Breast epithelium (tissue), 3 donors: ENCODE measurements around the gene PDLIM1.

Experiments
- CTCF ChIP-seq, 3 donors: fragments of 450-650 bp; IDR thresholded peaks; one replicate each; pipeline ENCODE4 v1.5.1; 2016 to 2017; ENCODE audit warnings: antibody characterized with exemption in 3 of 3, mild to moderate bottlenecking in 3 of 3, moderate library complexity in 3 of 3
- POLR2A ChIP-seq: fragments of 450-650 bp; IDR thresholded peaks from one replicate; pipeline ENCODE4 v1.6.1; 2016; ENCODE audit warnings: antibody characterized with exemption, mild to moderate bottlenecking, moderate library complexity
- POLR2AphosphoS5 ChIP-seq, 3 donors: sonication (generic); formaldehyde crosslinking; IDR thresholded peaks; one replicate each; pipeline ENCODE4 v1.6.1; 2017; ENCODE audit warnings: antibody characterized with exemption in 3 of 3

DNA sequence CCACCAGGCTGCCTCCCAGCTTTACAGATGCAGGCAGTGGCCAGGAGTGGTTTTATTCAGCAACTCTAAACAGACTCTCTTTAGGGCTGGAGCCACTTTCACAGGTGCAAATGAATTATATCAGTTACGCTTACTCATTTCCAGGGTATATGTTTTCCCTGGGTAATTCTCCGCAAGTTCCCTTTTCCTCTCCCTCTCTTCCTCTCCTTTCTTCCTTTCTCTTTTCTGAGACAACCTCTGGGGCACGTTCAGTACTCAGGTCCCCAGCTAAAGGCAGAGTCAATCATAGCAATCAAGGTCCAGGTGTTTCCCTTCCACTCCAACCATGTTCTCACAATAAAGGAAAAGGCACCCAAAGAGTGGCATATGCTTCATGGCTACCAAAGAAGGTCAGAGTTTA, 41.3 kb downstream of the PDLIM1 start:
- TF ChIP-seq CTCF (IDR thresholded peaks at IDR 0.05) (no peak), POLR2AphosphoS5 (IDR thresholded peaks at IDR 0.05) (no peak), POLR2A (no peak)
